ENCODE results near the gene LDHD. TPM values are rescaled to one million over a fixed set of nuclear protein-coding genes. Genes with fewer than 3 reads are reported as not detected.

The LDHD gene
- total and polyA plus RNA-seq, 10 of the 15 experiments (the other 5 are each of a cell fraction or from before 2014, with no cell fraction given), result 0.10 to 0.12 TPM; not detected in 8

GRCh38 chr16:75062976-75063346 lies 53.6 kb downstream of the LDHD start (continued):
- TF ChIP-seq PRDM15 (CRISPR knock-in tag; IDR thresholded peaks at IDR 0.05), result no peak

DNA sequence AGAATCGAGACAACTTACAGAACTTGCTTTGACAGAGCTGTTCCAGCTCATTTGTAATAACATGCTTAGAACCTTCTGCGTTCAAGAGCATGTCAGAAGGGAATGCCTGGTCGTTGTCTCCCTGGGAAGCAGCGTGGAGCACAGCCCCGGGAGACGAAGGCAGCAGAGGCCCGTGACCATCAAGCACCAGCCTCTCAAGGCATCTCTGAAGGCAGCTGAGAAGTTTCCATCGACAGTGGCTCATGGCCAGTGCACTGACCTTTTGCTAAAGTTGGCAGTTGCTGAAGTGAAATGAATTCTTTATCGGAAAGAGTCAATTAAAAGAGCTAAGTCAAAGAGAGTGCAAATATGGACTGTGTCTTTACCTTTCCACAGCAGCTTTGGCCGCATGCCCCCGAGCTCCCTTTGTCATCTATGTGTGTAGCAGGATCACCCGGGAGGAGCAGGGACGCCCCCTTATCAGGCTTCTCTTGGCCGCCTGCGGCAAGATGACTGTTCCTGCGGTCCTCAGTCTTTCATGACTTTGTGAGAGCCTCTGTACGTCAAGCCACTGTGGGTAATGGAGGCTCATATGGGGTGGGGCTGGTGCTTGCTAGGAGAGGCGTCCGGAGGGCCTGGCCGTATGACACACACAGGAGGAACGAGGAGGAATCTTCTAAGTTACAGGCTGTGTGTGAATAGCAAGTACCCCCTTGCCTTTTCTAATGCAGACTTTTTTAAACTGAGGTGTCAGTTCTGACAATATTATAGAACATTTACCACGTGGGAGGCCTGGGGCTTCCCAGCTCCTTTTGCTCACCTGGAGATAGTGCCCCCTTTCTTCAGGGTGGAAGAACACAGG lies 54.2 kb downstream of the LDHD start:
- Histone ChIP-seq H3K4me3 (no peak overlapping the region), H3K27ac (ENCODE audit: control insufficient read depth, insufficient read depth) (no peak overlapping the region), H3K9me3 (replicated peaks; ENCODE audit: control insufficient read depth, insufficient read depth, low read length) (no peaks in the 10 kb centered on the region), H2AFZ (ENCODE audit: control insufficient read depth, low read depth, low read length) (no peak overlapping the region), H3K4me2 (ENCODE audit: control insufficient read depth, insufficient read depth) (no peak overlapping the region), H3K79me2 (ENCODE audit: control insufficient read depth, insufficient read depth, low read length) (no peaks in the 10 kb centered on the region; the same call in none of the 2 replicates), H3K4me1 (ENCODE audit: control insufficient read depth, insufficient read depth, low read length) (peaks cover 14% of the 10 kb centered on the region), H4K20me1 (ENCODE audit: control insufficient read depth, insufficient read depth) (no peaks in the 10 kb centered on the region), H3K36me3 (ENCODE audit: control insufficient read depth in 2 of 2, insufficient read depth in 2 of 2, low read length in 1 of 2) (no peaks in the 10 kb centered on the region), H3K9ac (ENCODE audit: control insufficient read depth, insufficient read depth, low read length) (no peak overlapping the region), H3K27me3 (replicated peaks in 1 of 2; ENCODE audit: control insufficient read depth in 2 of 2, insufficient read depth in 2 of 2, low read length in 1 of 2) (no peaks in the 10 kb centered on the region)
- 83% methylated on average over 22 of the region's 22 CpGs for WGBS (ENCODE audit: insufficient coverage, insufficient replicate concordance, low lambda C conversion rate, missing lambda C conversion rate)
- ATAC-seq, result no peak; the same call in 2 of the 3 replicates
- ChIA-PET SMC1A (ENCODE audit: uncharacterized antibody, unreplicated experiment) (interaction anchor here (0.8 to 2.3 kb wide), 8 partner anchors 9 to 177 kb away, joined by 3 to 9 read pairs (median 5); no protein-coding TSS in a partner anchor), POLR2A (interaction anchor here (1.2 to 2.1 kb wide), 3 partner anchors 18 to 50 kb away, joined by 3 to 7 read pairs (median 5); no protein-coding TSS in a partner anchor), RAD21 (ENCODE audit: unreplicated experiment) (interaction anchor here (1.0 to 1.9 kb wide), 2 partner anchors 47 to 49 kb away, joined by 4 to 5 read pairs; no protein-coding TSS in a partner anchor), CTCF (interaction anchor here (0.6 to 2.8 kb wide), 11 partner anchors 8 to 64 kb away, joined by 3 to 8 read pairs (median 5); partner anchors contain the start of gene ZNRF1)
- intact Hi-C loops (cut with micrococcal nuclease; ENCODE audit: unreplicated experiment), result no loop called here
- TF ChIP-seq NKRF (conservative IDR thresholded peaks at IDR 0.05) (no peak), FOXM1 (IDR thresholded peaks at IDR 0.05; ENCODE audit: low read depth, low read length) (no peak), ZZZ3 (IDR thresholded peaks at IDR 0.05; ENCODE audit: control insufficient read depth, insufficient read length, low read depth) (no peak), MYC (IDR thresholded peaks at IDR 0.05; ENCODE audit: insufficient read depth, insufficient read length, insufficient replicate concordance, low read length, severe bottlenecking) (no peak), CTCF (IDR thresholded peaks at IDR 0.05 in 2 of 3, conservative IDR thresholded peaks at IDR 0.05 in 1 of 3; ENCODE audit: control insufficient read depth in 2 of 3, extremely low read depth in 1 of 3, insufficient read depth in 1 of 3, low read depth in 3 of 3, low read length in 3 of 3) (0 out of 6 replicates have a peak, but pooled peaks of 1 of the 3 experiments have one; percentile 4), SMAD1 (IDR thresholded peaks at IDR 0.05; ENCODE audit: low read depth, partially characterized antibody) (no peak), ZNF384 (IDR thresholded peaks at IDR 0.05; ENCODE audit: borderline replicate concordance, low read depth, low read length) (no peak)
- DNase-seq (ENCODE audit: low read depth, low spot score), result no peak
- no peak for FAIRE-seq
- no TSS peak for BruUV-seq (replicated peaks)
- in situ Hi-C loops (cut with MboI), result no loop called here
